ENCODE results near the gene PLK3. TPM values are rescaled to one million over a fixed set of nuclear protein-coding genes. Genes with fewer than 3 reads are reported as not detected.

The PLK3 gene
- total and polyA plus RNA-seq, 10 of the 15 experiments (the other 5 are each of a cell fraction or from before 2014, with no cell fraction given): 1.5 to 23.2 (median 12.1) TPM

- TF ChIP-seq E2F8 (IDR thresholded peaks at IDR 0.05; ENCODE audit: low read depth, partially characterized antibody) (no peak), TAF1 (IDR thresholded peaks at IDR 0.05; ENCODE audit: borderline replicate concordance, low read depth, low read length) (peak; percentile 65; the same call in 1 of the 2 replicates), EP300 (IDR thresholded peaks at IDR 0.05; ENCODE audit: borderline replicate concordance in 1 of 2, control insufficient read depth in 1 of 2, low read depth in 2 of 2, low read length in 2 of 2) (peak in 1 of 2 experiments; percentile 65; a peak in 1 of 4 replicates), YY1 (IDR thresholded peaks at IDR 0.05; ENCODE audit: low read depth, low read length) (peak; percentile 68), ETV6 (conservative IDR thresholded peaks at IDR 0.05 in 1 of 2, IDR thresholded peaks at IDR 0.05 in 1 of 2; ENCODE audit: borderline replicate concordance in 1 of 2, low read depth in 1 of 2) (peak in 1 of 2 experiments; percentile 71; a peak in 1 of 4 replicates), ELK1 (IDR thresholded peaks at IDR 0.05; ENCODE audit: low read depth, low read length) (0 out of 2 replicates have a peak, but pooled peaks have one; percentile 55), ZZZ3 (IDR thresholded peaks at IDR 0.05; ENCODE audit: control insufficient read depth, insufficient read length, low read depth) (no peak), ZBTB11 (CRISPR knock-in tag; IDR thresholded peaks at IDR 0.05) (no peak), POLR2A (IDR thresholded peaks at IDR 0.05; ENCODE audit: low read depth, low read length) (peak; percentile 72), BCL3 (IDR thresholded peaks at IDR 0.05; ENCODE audit: borderline replicate concordance, insufficient read depth, low read depth, low read length, poor library complexity, severe bottlenecking) (peak; percentile 14), SUZ12 (IDR thresholded peaks at IDR 0.05; ENCODE audit: unreplicated experiment) (no peak), SMC3 (IDR thresholded peaks at IDR 0.05; ENCODE audit: borderline replicate concordance, low read length) (0 out of 2 replicates have a peak, but pooled peaks have one; percentile 20)
These were observed 9.1 kb downstream of the PLK3 start (continued) for GRCh38 chr1:44808938-44809917.

Data from GM12878 (cell line).